GM19328 (cell line): ENCODE results near the gene CFAP70.

Experiments used
- ATAC-seq: cut with Tn5 transposase; IDR thresholded peaks from one replicate; pipeline ENCODE4 v1.9.1; 2021; ENCODE audit warnings: mild to moderate bottlenecking, moderate library complexity; ENCODE audit not compliant: unreplicated experiment

CFAP70 gene

GRCh38 chr10:73218431-73219191, 140.1 kb downstream of the CFAP70 start:
- ATAC-seq = no peak

GRCh38 chr10:73217628-73218027, 141.0 kb downstream of the CFAP70 start:
- no peak for ATAC-seq

GRCh38 chr10:73215749-73216148, 142.9 kb downstream of the CFAP70 start:
- ATAC-seq = no peak

GRCh38 chr10:73211106-73211811, 147.4 kb downstream of the CFAP70 start:
- ATAC-seq = no peak

- ATAC-seq = no peak
Measured at GRCh38 chr10:73210395-73211105, 148.1 kb downstream of the CFAP70 start.

- no peak for ATAC-seq
Measured at GRCh38 chr10:73209705-73210104, 149.0 kb downstream of the CFAP70 start.

- ATAC-seq = no peak
Measured at GRCh38 chr10:73207883-73208282, 150.8 kb downstream of the CFAP70 start.

- no peak for ATAC-seq
Measured at GRCh38 chr10:73206385-73206784, 152.3 kb downstream of the CFAP70 start.

GRCh38 chr10:73205890-73206289, 152.8 kb downstream of the CFAP70 start:
- no peak for ATAC-seq

GRCh38 chr10:73205081-73205480, 153.6 kb downstream of the CFAP70 start:
- no peak for ATAC-seq
